ACC112 (cell line): Measurements from ENCODE around the gene CIRBP.

Source experiments
- H2AFZ ChIP-seq: fragments of 200-600 bp; sonication (generic); one replicate; pipeline ENCODE4 v1.6.0; 2017; ENCODE audit warnings: antibody characterized with exemption, low read length; ENCODE audit not compliant: unreplicated experiment
- H3K27ac ChIP-seq: fragments of 200-600 bp; sonication (generic); 2 replicates; pipeline ENCODE4 v1.5.1; 2014; ENCODE audit warnings: low read depth, mild to moderate bottlenecking, antibody characterized with exemption, low read length, moderate library complexity
- H3K27me3 ChIP-seq: fragments of 200-600 bp; sonication (generic); 2 replicates; pipeline ENCODE4 v1.6.1; 2014; ENCODE audit warnings: mild to moderate bottlenecking, antibody characterized with exemption, low read length, moderate library complexity, mixed read lengths; ENCODE audit not compliant: insufficient read depth
- H3K36me3 ChIP-seq: fragments of 200-600 bp; sonication (generic); 2 replicates; pipeline ENCODE4 v1.6.1; 2016; ENCODE audit warnings: mild to moderate bottlenecking, antibody characterized with exemption, low read length, moderate library complexity, mixed read lengths; ENCODE audit not compliant: insufficient read depth
- H3K4me1 ChIP-seq: fragments of 200-600 bp; sonication (generic); one replicate; pipeline ENCODE4 v1.6.1; 2016; ENCODE audit warnings: low read length, mixed read lengths; ENCODE audit not compliant: insufficient read depth, unreplicated experiment, control insufficient read depth
- H3K4me3 ChIP-seq: fragments of 200-600 bp; sonication (generic); 2 replicates; pipeline ENCODE4 v1.5.1; 2014; ENCODE audit warnings: mild to moderate bottlenecking, low read depth, low read length
- H3K79me2 ChIP-seq: fragments of 200-600 bp; sonication (generic); one replicate; pipeline ENCODE4 v1.6.0; 2016; ENCODE audit warnings: low read length; ENCODE audit not compliant: control insufficient read depth, unreplicated experiment, insufficient read depth

The CIRBP gene

DNA sequence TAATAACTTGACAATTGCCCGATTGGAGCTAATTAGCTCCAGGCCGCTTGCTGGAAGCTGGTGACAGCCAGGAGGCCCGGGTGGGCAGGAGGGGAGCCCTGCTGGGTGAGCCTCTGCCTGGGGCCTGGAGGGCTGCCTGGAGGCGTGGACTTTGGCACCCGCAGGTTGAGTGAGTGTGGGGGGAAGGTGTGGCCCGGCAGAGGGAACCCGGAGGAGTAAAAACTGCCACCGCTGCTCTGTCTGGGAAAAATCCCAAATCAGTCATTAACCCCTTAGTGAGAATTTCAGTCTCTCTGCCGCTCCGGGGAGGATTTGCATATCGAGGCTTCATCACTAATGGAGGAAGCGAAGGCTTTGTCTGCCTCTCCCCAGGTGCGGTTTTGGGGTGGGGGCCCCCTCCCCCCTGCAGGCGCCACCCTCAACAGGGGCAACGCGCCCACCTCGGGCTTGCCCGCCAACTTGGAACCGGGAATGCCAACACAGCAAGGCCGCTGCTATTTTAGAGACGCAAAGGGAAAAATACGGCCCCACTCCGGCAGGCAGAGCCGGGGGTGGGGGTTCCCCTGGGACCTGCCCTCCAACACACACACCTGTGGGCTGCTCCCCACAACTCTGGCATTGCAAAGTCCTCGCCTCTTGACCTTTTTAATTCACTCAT is 22.8 kb downstream of the CIRBP start:
- peaks cover 17% of the 10 kb centered on the region for H3K27me3 ChIP-seq
- H3K4me3 ChIP-seq = no peak overlapping the region
- no peak overlapping the region for H3K27ac ChIP-seq
- H3K79me2 ChIP-seq = no peaks in the 10 kb centered on the region
- no peaks in the 10 kb centered on the region for H3K4me1 ChIP-seq
- H3K36me3 ChIP-seq = no peaks in the 10 kb centered on the region
- H2AFZ ChIP-seq = no peak overlapping the region

DNA sequence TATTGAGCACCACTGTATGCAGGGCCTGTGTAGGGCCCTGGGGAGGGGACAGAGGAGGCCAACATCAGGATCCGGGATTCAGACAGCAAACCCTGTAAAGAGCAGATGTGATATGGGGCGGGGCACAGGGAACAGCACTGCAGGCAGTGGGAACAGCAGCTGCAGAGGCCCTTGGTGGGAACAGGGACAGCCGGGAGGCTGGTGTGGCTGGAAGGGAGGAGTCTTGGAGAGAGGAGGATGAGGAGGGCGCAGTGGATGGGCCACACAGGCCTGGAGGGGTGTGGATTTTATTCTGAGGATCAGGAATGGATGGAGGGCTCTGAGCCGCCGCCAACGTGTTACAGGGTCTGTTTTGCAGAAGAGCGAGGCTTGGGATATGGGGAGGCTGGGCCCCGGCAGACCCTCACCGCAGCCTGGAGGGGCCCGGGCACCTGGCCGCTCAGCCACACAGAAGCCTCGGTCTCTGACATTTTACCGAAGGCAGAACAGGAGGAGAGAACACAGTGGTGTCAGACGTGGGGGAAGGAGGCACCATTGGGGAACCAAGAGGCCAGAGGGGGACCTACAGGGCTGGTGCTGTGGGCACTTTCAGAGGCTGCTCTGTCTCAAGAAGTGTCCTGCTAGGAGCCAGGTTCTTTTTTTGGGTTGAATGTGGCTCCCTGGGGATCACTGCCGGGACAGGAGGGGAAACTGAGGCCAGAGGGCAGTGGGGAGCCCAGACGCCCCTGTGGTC is 23.5 kb downstream of the CIRBP start:
- Histone ChIP-seq H3K4me1 (no peaks in the 10 kb centered on the region), H3K79me2 (no peaks in the 10 kb centered on the region), H3K4me3 (no peak overlapping the region), H3K27ac (no peak overlapping the region), H3K27me3 (peaks cover 10% of the 10 kb centered on the region; the same call in 1 of the 2 replicates), H3K36me3 (no peaks in the 10 kb centered on the region), H2AFZ (no peak overlapping the region)

DNA sequence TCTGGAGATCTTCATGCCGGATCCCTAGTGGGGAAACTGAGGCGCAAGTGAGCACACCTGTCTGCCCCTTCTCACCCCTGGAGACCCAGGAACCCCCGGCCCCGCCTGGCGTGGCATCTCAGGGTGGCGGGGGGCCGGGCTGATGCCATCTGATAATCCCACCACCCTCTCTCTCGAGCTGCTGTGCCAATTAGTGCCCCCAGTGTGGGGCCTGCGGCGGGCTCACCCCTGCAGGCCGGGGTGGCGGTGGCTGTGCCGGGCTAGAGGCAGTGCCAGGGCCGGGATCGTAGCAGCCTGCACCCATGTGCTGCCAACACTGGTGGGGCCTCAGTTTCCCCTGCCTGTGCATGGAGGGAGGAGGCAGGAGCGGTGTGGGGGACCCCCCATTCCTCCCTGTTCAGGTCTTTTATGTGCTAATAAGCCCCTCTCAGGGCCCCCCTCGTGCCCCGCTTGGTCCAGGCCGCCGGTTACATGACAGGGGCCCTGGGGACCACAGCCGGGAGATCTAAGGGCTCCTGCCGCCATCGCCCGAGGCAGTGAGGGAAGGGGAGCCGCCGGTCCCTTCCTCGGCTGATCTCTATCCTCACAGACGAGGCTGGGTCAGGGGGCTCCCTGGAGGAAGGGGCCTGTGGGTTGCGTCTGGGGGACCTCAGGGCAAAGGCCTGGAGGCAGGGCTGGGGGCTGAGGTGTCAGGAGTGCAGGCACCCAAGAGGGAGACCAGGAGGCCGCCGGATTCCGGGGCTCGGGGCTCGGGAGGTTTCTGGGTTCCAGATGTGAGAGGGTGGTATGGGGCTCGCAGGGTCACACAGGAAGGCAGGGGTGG is 24.9 kb downstream of the CIRBP start:
- Histone ChIP-seq H2AFZ (no peak overlapping the region), H3K27ac (no peak overlapping the region), H3K4me3 (no peak overlapping the region), H3K36me3 (no peaks in the 10 kb centered on the region), H3K27me3 (peaks cover 3% of the 10 kb centered on the region; the same call in 1 of the 2 replicates), H3K79me2 (no peaks in the 10 kb centered on the region), H3K4me1 (no peaks in the 10 kb centered on the region)

DNA sequence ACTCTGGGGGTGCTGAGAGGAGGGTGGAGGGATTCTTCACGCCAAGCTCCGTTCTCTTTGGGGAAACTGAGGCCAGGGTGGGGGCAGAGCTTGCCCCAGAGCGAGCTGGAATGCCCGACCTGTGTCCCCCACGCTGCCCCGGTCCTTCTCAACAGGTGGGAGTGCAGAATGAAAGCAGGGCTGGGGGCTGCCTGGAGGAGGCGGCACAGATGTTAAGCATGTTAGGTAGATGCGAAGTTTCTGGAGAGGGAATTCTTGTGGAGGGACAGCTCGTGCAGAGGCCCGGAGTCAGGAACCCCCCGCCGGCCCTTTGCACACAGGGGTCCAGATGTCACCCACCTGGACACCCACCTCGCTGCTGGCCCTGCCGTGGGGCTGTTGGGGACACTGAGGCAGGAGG is 25.6 kb downstream of the CIRBP start:
- no peaks in the 10 kb centered on the region for H3K4me1 ChIP-seq
- H2AFZ ChIP-seq = no peak overlapping the region
- no peak overlapping the region for H3K27ac ChIP-seq
- no peaks in the 10 kb centered on the region for H3K79me2 ChIP-seq
- H3K4me3 ChIP-seq = no peak overlapping the region
- H3K27me3 ChIP-seq = peaks cover 3% of the 10 kb centered on the region; the same call in 1 of the 2 replicates
- no peaks in the 10 kb centered on the region for H3K36me3 ChIP-seq

DNA sequence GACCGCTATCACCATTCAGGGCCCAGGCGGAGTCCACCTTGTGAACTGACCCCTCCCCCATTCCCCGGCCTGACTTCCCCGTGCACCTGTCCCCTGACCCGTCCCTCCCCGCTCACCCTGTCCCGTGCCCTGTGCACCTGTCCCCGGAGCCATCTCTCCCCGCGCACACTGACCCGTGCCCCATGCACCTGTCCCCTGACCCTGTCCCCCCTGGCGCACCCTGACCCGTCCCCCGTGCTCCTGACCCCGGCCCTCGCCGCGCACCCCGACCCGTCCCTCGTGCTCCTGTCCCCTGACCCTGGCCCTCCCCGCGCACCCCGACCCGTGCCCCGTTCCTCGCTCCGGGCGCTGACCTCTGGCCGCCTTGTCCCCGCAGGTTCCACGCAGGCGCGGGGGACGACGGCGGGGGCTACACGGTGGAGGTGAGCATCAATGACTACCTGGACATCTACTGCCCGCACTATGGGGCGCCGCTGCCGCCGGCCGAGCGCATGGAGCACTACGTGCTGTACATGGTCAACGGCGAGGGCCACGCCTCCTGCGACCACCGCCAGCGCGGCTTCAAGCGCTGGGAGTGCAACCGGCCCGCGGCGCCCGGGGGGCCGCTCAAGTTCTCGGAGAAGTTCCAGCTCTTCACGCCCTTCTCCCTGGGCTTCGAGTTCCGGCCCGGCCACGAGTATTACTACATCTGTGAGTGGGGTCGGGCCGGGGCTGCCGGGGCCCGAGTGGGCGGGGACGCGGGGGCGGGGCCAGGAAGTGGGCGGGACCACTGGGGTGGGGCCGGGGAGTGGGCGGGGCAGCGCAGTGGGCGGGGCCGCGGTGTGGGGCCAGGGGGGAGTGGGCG is 26.3 kb downstream of the CIRBP start:
- no peak overlapping the region for H2AFZ ChIP-seq
- no peaks in the 10 kb centered on the region for H3K4me1 ChIP-seq
- no peaks in the 10 kb centered on the region for H3K79me2 ChIP-seq
- H3K27me3 ChIP-seq = peaks cover 3% of the 10 kb centered on the region; the same call in 1 of the 2 replicates
- H3K27ac ChIP-seq = no peak overlapping the region
- no peak overlapping the region for H3K4me3 ChIP-seq
- H3K36me3 ChIP-seq = no peaks in the 10 kb centered on the region

DNA sequence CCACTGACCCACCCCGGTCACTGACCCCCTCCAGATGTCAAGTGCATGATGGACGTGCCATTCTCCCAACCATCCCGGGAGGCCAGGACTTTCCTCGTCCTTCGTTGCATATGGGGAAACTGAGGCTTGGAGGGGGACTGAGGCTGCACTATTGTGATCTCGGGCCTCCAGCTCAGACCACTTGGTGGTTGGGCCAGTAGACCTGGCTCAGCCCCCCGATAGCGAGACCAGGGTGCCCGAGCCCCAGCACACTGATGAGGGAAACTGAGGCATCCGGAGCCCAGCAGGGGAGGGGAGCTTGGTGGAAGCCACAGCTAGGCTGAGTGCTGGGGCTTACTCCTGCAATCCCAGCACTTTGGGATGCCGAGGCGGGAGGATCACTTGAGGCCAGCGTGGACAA is 26.9 kb downstream of the CIRBP start:
- H2AFZ ChIP-seq = no peak overlapping the region
- H3K79me2 ChIP-seq = no peaks in the 10 kb centered on the region
- no peaks in the 10 kb centered on the region for H3K36me3 ChIP-seq
- H3K4me1 ChIP-seq = no peaks in the 10 kb centered on the region
- no peak overlapping the region for H3K27ac ChIP-seq
- H3K4me3 ChIP-seq = no peak overlapping the region
- H3K27me3 ChIP-seq = peaks cover 3% of the 10 kb centered on the region; the same call in 1 of the 2 replicates

DNA sequence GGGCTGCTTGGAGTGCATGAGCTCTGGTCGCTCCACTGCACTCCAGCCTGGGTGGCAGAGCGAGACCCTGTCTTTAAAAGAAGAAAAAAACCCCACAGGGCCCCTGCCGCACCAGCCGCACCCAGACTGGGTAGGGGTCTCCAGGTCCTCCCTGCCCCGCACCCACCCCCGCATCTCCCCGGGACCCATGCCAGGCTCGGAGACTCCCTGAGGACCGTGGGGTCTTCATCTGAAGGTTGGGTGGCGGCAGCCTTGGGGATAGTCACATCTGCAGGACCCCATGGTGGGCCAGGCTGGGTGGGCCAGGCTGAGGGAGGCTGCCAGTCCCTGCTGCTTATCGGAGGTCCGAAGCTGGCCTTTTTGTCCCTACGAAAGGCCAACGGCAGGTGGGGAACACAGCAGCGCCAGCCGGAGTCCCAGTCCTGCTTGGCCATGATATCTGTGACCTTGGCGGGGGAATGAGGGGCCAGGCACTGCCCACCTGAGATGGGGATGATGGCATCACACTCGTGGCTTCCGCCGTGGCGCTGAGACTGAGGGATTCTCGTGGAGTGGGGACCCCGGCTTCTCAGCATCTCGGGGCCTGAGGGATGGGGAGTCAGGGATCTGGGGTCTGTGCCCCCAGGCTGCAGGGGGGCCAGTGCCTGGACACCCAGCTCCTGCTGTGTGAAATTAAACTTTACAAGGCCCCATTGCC is 27.6 kb downstream of the CIRBP start:
- H3K27me3 ChIP-seq = peaks cover 3% of the 10 kb centered on the region; the same call in 1 of the 2 replicates
- H3K4me1 ChIP-seq = no peaks in the 10 kb centered on the region
- H3K79me2 ChIP-seq = no peaks in the 10 kb centered on the region
- no peaks in the 10 kb centered on the region for H3K36me3 ChIP-seq
- H2AFZ ChIP-seq = no peak overlapping the region
- H3K4me3 ChIP-seq = no peak overlapping the region
- no peak overlapping the region for H3K27ac ChIP-seq

DNA sequence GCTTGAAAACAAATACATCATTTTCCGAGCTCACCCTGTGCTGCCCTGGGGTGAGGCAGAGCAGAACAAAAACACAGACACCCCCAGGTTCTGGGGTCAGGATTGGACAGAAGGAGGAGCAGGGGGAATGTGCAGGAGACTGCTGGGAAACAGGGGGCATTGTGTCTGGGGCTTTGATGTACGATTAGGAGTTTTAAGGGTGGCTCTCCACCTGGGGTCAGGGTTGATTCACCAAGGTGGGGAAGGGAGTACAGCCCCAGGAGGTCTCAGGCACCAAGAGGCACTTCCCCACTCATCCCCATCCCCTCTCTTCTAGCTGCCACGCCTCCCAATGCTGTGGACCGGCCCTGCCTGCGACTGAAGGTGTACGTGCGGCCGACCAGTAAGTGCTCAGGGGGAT is 29.1 kb downstream of the CIRBP start:
- H3K79me2 ChIP-seq = no peaks in the 10 kb centered on the region
- no peak overlapping the region for H2AFZ ChIP-seq
- H3K27me3 ChIP-seq = peaks cover 3% of the 10 kb centered on the region; the same call in 1 of the 2 replicates
- H3K4me3 ChIP-seq = no peak overlapping the region
- H3K4me1 ChIP-seq = no peaks in the 10 kb centered on the region
- no peak overlapping the region for H3K27ac ChIP-seq
- H3K36me3 ChIP-seq = no peaks in the 10 kb centered on the region

DNA sequence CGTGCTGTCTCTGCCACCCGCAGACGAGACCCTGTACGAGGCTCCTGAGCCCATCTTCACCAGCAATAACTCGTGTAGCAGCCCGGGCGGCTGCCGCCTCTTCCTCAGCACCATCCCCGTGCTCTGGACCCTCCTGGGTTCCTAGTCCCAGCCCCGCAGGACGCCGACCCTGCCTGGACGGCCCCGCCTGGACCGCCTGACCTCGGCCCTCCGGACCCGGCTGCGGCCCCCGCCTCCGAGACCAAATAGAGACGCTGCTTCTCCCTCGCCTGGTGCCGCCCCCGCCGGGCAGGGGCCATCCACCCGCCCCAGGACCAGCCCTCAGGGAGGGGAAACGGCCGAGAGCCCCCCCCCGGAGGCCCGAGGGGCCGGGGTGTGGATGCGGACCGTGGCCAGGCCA is 30.7 kb downstream of the CIRBP start:
- no peaks in the 10 kb centered on the region for H3K79me2 ChIP-seq
- H3K36me3 ChIP-seq = no peaks in the 10 kb centered on the region
- H2AFZ ChIP-seq = no peak overlapping the region
- H3K4me3 ChIP-seq = no peak overlapping the region
- H3K27me3 ChIP-seq = peaks cover 3% of the 10 kb centered on the region; the same call in 1 of the 2 replicates
- no peak overlapping the region for H3K27ac ChIP-seq
- H3K4me1 ChIP-seq = no peaks in the 10 kb centered on the region
